Spinal cord (tissue), 10 donors: Measurements from ENCODE around the gene CENPL. TPM values are rescaled to one million over a fixed set of nuclear protein-coding genes. Genes with fewer than 3 reads are reported as not detected.

Experiments used
- DNase-seq, 6 donors: peaks; one replicate each; pipeline versions ENCODE4 v3.0.0 to v3.0.0-alpha.2; 2013 to 2015; ENCODE audit warnings: low spot score in 6 of 6, low read depth in 4 of 6
- H3K27ac ChIP-seq: one replicate; pipeline ENCODE4 v1.5.1; 2013; ENCODE audit warnings: low read depth, low read length, control low read depth
- H3K27me3 ChIP-seq: one replicate; pipeline ENCODE4 v1.6.1; 2013; ENCODE audit warnings: low read length; ENCODE audit not compliant: control insufficient read depth, insufficient read depth
- H3K36me3 ChIP-seq: one replicate; pipeline ENCODE4 v1.6.1; 2013; ENCODE audit warnings: low read length; ENCODE audit not compliant: control insufficient read depth, insufficient read depth
- H3K4me1 ChIP-seq: one replicate; pipeline ENCODE4 v1.6.1; 2013; ENCODE audit warnings: low read length; ENCODE audit not compliant: control insufficient read depth, insufficient read depth
- H3K4me3 ChIP-seq: one replicate; pipeline ENCODE4 v1.5.1; 2013; ENCODE audit warnings: low read depth, low read length, control low read depth
- H3K9me3 ChIP-seq: one replicate; pipeline ENCODE4 v1.6.1; 2013; ENCODE audit warnings: low read length; ENCODE audit not compliant: control insufficient read depth, insufficient read depth
- WGBS: methylation state at CpG from one replicate; pipeline ENCODE4 v1.1.5; 2013; ENCODE audit warnings: missing lambda C conversion rate; ENCODE audit not compliant: insufficient coverage; 5-methylcytosine and 5-hydroxymethylcytosine counted together
- long read RNA-seq, 4 donors: transcript quantifications; one replicate each; lab custom pipeline, GENCODE V29; 2026
- polyA plus RNA-seq, 2 donors: library from polyadenylated mRNA; unstranded; fragments of 120-200 nt; gene quantifications; one replicate each; pipeline ENCODE4 v1.2.1, GENCODE V29; 2013; ENCODE audit not compliant: insufficient read length in 2 of 2
- total RNA-seq, 2 donors: library from RNA; depleted of rRNA in 1 of 2; stranded (reverse); fragments of 120-200 nt in 1 of 2; fragments of >200 nt in 1 of 2; gene quantifications; one replicate each; pipeline versions ENCODE4 v1.2.3 to v1.2.4, GENCODE V29; 2013 to 2014
- donor health status: healthy.

Gene CENPL, protein sequence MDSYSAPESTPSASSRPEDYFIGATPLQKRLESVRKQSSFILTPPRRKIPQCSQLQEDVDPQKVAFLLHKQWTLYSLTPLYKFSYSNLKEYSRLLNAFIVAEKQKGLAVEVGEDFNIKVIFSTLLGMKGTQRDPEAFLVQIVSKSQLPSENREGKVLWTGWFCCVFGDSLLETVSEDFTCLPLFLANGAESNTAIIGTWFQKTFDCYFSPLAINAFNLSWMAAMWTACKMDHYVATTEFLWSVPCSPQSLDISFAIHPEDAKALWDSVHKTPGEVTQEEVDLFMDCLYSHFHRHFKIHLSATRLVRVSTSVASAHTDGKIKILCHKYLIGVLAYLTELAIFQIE
- total RNA-seq (10 to 100 TPM; 13.9 to 19.6 TPM), polyA plus RNA-seq (1 to 10 TPM; 7.1 to 8.5 TPM)
- long read RNA-seq, donor 1, result 0 reads
- long read RNA-seq, donor 2, partial matches to known transcripts, result 0 of 1 reads
- long read RNA-seq, donor 2, other reads (novel, unspliced or antisense), result 0 of 1 reads
- long read RNA-seq, donor 3, result 0 reads
- long read RNA-seq, donor 4, partial matches to known transcripts, result 0 of 3 reads
- long read RNA-seq, donor 4, other reads (novel, unspliced or antisense), result 0 of 3 reads

- Histone ChIP-seq H3K36me3 (peaks cover 2% of the 10 kb centered on the region), H3K9me3 (no peaks in the 10 kb centered on the region), H3K27me3 (no peaks in the 10 kb centered on the region), H3K27ac (peak within 1 kb of the TSS; percentile 99), H3K4me3 (peak within 1 kb of the TSS; percentile 89), H3K4me1 (peaks cover 9% of the 10 kb centered on the region)
- peak; percentile 92 to 99 (median 96) for DNase-seq
- 0% methylated on average over 50 of the region's 55 CpGs for WGBS
These were observed at the start of gene CENPL, which contains the start of gene DARS2 for GRCh38 chr1:173824315-173825081. CENPL (minus strand) TSS chr1:173824883; CDS start chr1:173811299, 13,584 bp downstream. DARS2 (plus strand) TSS chr1:173824673; CDS start chr1:173825230, 557 bp downstream.

DNA sequence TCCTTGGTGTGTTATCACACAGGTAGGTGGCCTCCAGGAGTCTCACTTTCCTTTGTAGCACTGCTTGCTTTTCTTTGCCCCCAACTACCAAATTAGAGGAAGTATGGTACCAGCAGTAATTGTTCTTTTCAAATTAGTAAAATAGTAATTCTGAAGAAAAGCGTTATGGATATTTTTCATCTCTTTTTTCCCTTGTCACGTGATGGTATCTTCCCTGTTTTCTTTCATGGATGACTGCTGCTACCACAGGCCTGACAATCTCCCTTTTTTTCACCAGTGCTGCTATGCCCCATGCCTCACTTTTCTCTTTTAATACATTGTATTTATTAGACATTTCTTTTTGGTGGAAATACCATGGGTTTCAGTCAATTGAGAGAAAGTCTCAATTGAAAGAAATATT lies 46.8 kb upstream of the CENPL start:
- Histone ChIP-seq H3K36me3 (peaks cover 30% of the 10 kb centered on the region), H3K4me1 (peaks cover 10% of the 10 kb centered on the region), H3K4me3 (no peak overlapping the region), H3K27ac (no peak overlapping the region), H3K9me3 (no peaks in the 10 kb centered on the region), H3K27me3 (no peaks in the 10 kb centered on the region)
- DNase-seq, result no peak
- WGBS, result no CpG with 5 or more reads among the region's 2 CpGs

GRCh38 chr1:173871091-173871490 lies 46.4 kb upstream of the CENPL start:
- H3K4me3 ChIP-seq, result no peak overlapping the region
- 94% methylated on average over 5 of the region's 5 CpGs for WGBS
- peaks cover 10% of the 10 kb centered on the region for H3K4me1 ChIP-seq
- no peak overlapping the region for H3K27ac ChIP-seq
- H3K36me3 ChIP-seq, result peaks cover 26% of the 10 kb centered on the region
- H3K9me3 ChIP-seq, result no peaks in the 10 kb centered on the region
- no peak for DNase-seq
- no peaks in the 10 kb centered on the region for H3K27me3 ChIP-seq

GRCh38 chr1:173870252-173871075 lies 45.8 kb upstream of the CENPL start:
- H3K9me3 ChIP-seq, result no peaks in the 10 kb centered on the region
- peaks cover 22% of the 10 kb centered on the region for H3K36me3 ChIP-seq
- no peak overlapping the region for H3K4me3 ChIP-seq
- H3K27me3 ChIP-seq, result no peaks in the 10 kb centered on the region
- no peak for DNase-seq
- WGBS, result 91% methylated on average over 13 of the region's 15 CpGs
- H3K27ac ChIP-seq, result no peak overlapping the region
- peaks cover 10% of the 10 kb centered on the region for H3K4me1 ChIP-seq

GRCh38 chr1:173869021-173869359 lies 44.3 kb upstream of the CENPL start:
- Histone ChIP-seq H3K4me1 (peaks cover 14% of the 10 kb centered on the region), H3K9me3 (no peaks in the 10 kb centered on the region), H3K4me3 (peak overlapping the region; percentile 95), H3K27ac (peak overlapping the region; percentile 95), H3K36me3 (peaks cover 20% of the 10 kb centered on the region), H3K27me3 (no peaks in the 10 kb centered on the region)
- no peak for DNase-seq
- WGBS, result no CpG with 5 or more reads among the region's 5 CpGs

GRCh38 chr1:173868266-173869020 lies 43.8 kb upstream of the CENPL start, which contains the start of gene ZBTB37:
ZBTB37 (plus strand) TSS chr1:173868380; CDS start chr1:173870226, 1,846 bp downstream.
- DNase-seq, result peak in 3 of 6 donors; percentile 3 to 26 (median 7)
- Histone ChIP-seq H3K4me3 (peak within 1 kb of the TSS; percentile 95), H3K27ac (peak within 1 kb of the TSS; percentile 95), H3K27me3 (no peaks in the 10 kb centered on the region), H3K36me3 (peaks cover 17% of the 10 kb centered on the region), H3K4me1 (peaks cover 14% of the 10 kb centered on the region), H3K9me3 (no peaks in the 10 kb centered on the region)
- WGBS, result 0% methylated on average over 48 of the region's 53 CpGs

- Histone ChIP-seq H3K4me3 (peak within 1 kb of the TSS; percentile 95), H3K9me3 (no peaks in the 10 kb centered on the region), H3K36me3 (peaks cover 20% of the 10 kb centered on the region), H3K27me3 (no peaks in the 10 kb centered on the region), H3K27ac (peak within 1 kb of the TSS; percentile 95), H3K4me1 (peaks cover 14% of the 10 kb centered on the region)
- DNase-seq, result peak; percentile 97 to 100 (median 99)
- 0% methylated on average over 20 of the region's 30 CpGs for WGBS
These were observed 43.1 kb upstream of the CENPL start, which contains the start of gene GAS5 for GRCh38 chr1:173867753-173868265. GAS5 (minus strand) TSS chr1:173867989.

DNA sequence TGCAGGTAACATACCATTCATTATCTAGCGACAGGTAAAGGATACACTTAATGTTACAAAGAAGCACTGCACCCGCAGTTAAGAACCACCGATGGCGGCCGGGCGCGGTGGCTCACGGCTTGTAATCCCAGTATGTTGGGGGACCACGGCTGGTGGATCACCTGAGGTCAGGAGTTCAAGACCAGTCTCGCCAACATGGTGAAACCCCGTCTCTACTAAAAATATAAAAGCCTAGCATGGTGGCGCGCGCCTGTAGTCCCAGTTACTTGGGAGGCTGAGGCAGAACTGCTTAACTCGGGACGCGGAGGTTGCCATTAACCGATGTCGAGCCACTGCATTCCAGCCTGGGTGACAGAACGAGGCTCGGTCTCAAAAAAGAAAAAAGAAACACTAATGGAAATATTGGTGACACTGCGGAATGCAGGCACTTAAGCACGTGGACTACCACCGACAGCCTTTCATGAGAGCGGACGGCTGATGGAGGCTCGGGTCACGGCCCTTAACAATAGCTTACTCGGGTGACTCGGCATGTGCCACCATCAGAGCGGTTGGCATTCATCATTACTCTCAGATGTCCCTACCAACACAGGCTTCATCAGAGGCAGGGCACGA lies 42.6 kb upstream of the CENPL start:
- no peaks in the 10 kb centered on the region for H3K27me3 ChIP-seq
- peak overlapping the region; percentile 95 for H3K4me3 ChIP-seq
- DNase-seq, result peak in 3 of 6 donors; percentile 12 to 16 (median 13)
- peaks cover 25% of the 10 kb centered on the region for H3K36me3 ChIP-seq
- no peaks in the 10 kb centered on the region for H3K9me3 ChIP-seq
- peak overlapping the region; percentile 95 for H3K27ac ChIP-seq
- WGBS, result 2% methylated on average over 32 of the region's 32 CpGs
- peaks cover 14% of the 10 kb centered on the region for H3K4me1 ChIP-seq
